Mucosa of rectum (tissue), 2 donors: Measurements from ENCODE around the gene PTPRO.

Experiments used
- H3K27ac ChIP-seq, 2 donors: one replicate each; pipeline ENCODE4 v1.7.0; 2013; ENCODE audit warnings: inconsistent platforms in 2 of 2, low read depth in 2 of 2, low read length in 2 of 2
- H3K27me3 ChIP-seq, 2 donors: one replicate each; pipeline ENCODE4 v1.7.0; 2013; ENCODE audit warnings: low read length in 2 of 2; ENCODE audit not compliant: control insufficient read depth in 2 of 2, insufficient read depth in 2 of 2
- H3K36me3 ChIP-seq, 2 donors: one replicate each; pipeline ENCODE4 v1.7.0; 2013; ENCODE audit warnings: low read length in 2 of 2; ENCODE audit not compliant: control insufficient read depth in 2 of 2, insufficient read depth in 2 of 2
- H3K4me1 ChIP-seq, 2 donors: one replicate each; pipeline ENCODE4 v1.7.0; 2013; ENCODE audit warnings: low read length in 2 of 2, mild to moderate bottlenecking in 1 of 2; ENCODE audit not compliant: control insufficient read depth in 2 of 2, insufficient read depth in 2 of 2
- H3K4me3 ChIP-seq, 2 donors: one replicate each; pipeline ENCODE4 v1.7.0; 2013; ENCODE audit warnings: low read length in 2 of 2
- H3K9ac ChIP-seq, 2 donors: one replicate each; pipeline ENCODE4 v1.7.0; 2013; ENCODE audit warnings: low read length in 2 of 2, low read depth in 1 of 2, mild to moderate bottlenecking in 1 of 2
- H3K9me3 ChIP-seq, 2 donors: one replicate each; pipeline ENCODE4 v1.7.0; 2013; ENCODE audit warnings: low read length in 2 of 2; ENCODE audit not compliant: control insufficient read depth in 2 of 2
- donor health status: healthy.
- donor health status: Normal muscosa, but diverticular disease.

The PTPRO gene

GRCh38 chr12:15629108-15629507 is 306.8 kb downstream of the PTPRO start:
- no peaks in the 10 kb centered on the region for H3K9me3 ChIP-seq
- no peak overlapping the region for H3K27ac ChIP-seq
- no peaks in the 10 kb centered on the region for H3K27me3 ChIP-seq
- no peak overlapping the region for H3K4me3 ChIP-seq
- peaks cover 6 to 29% of the 10 kb centered on the region in 2 donors for H3K36me3 ChIP-seq
- H3K9ac ChIP-seq, result no peak overlapping the region
- peaks cover 0 to 4% of the 10 kb centered on the region in 2 donors for H3K4me1 ChIP-seq

DNA sequence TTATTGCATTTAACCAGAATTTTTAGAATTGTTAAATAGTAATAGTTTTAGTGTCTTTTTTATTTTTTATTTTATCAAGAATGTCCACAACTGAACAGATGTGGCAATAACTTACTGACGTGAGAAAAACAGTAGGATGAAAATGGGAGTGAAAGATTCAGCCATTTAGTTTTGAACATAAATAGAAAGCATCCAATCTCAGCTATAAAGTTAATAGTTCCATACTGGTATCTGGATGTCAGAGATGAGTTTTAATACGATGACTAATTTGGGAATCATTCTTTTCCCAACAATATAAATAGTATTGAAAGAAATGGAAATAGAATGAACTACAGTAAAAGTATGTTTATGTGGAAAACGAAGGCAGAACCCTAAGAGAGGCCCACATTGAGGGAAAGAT is 307.5 kb downstream of the PTPRO start:
- Histone ChIP-seq H3K27ac (peak overlapping the region in 1 of 2 donors; percentile 63), H3K4me3 (no peak overlapping the region), H3K27me3 (no peaks in the 10 kb centered on the region), H3K9me3 (no peaks in the 10 kb centered on the region), H3K9ac (no peak overlapping the region), H3K36me3 (peaks cover 3 to 23% of the 10 kb centered on the region in 2 donors), H3K4me1 (peaks cover 0 to 4% of the 10 kb centered on the region in 2 donors)

GRCh38 chr12:15631007-15631715 is 308.9 kb downstream of the PTPRO start:
- Histone ChIP-seq H3K9me3 (no peaks in the 10 kb centered on the region), H3K4me1 (peaks cover 0 to 4% of the 10 kb centered on the region in 2 donors), H3K27ac (no peak overlapping the region), H3K9ac (no peak overlapping the region), H3K27me3 (no peaks in the 10 kb centered on the region), H3K4me3 (no peak overlapping the region), H3K36me3 (peaks cover 3 to 17% of the 10 kb centered on the region in 2 donors)

DNA sequence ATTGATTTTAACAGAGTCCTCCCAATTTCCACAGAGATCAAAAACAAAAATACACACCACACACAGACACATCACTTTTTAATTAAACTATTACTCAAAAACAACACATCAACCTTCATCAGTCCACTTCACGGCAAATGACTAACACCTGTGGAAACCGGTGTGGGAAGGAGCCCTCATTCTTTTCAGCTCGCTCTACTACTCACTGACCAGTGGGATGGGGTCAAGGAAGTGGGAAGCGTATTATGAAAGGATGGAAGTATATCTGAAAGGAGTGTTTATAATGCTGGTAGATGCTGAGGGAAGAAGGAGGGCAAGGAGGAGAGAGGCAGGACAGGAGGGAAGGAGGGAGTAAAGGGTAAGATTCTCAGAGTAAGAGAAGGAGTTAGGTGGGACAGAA is 310.4 kb downstream of the PTPRO start:
- no peaks in the 10 kb centered on the region for H3K9me3 ChIP-seq
- no peak overlapping the region for H3K27ac ChIP-seq
- no peaks in the 10 kb centered on the region for H3K27me3 ChIP-seq
- peaks cover 3 to 19% of the 10 kb centered on the region in 2 donors for H3K36me3 ChIP-seq
- no peak overlapping the region for H3K9ac ChIP-seq
- peaks cover 0 to 4% of the 10 kb centered on the region in 2 donors for H3K4me1 ChIP-seq
- no peak overlapping the region for H3K4me3 ChIP-seq

DNA sequence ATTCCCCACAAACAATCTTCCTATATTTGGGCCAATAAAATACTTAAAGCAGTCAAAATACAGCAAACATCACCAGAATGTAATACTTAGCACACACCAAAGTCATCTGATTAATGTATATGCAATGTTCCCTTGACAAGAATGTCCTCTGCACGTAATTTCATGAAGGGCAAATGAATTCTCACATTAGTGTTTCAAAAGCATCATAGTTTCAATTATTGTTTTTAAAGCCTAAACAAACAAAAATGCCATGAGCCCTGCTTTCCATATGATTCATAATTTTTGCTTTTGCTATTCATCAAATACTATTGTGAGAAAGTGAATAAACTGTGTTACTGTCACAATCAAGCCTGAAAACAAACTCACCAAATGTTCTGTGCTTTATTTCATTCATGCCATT is 310.9 kb downstream of the PTPRO start:
- H3K27ac ChIP-seq, result no peak overlapping the region
- H3K9me3 ChIP-seq, result no peaks in the 10 kb centered on the region
- no peak overlapping the region for H3K4me3 ChIP-seq

GRCh38 chr12:15634010-15634683 is 311.8 kb downstream of the PTPRO start:
- Histone ChIP-seq H3K27me3 (no peaks in the 10 kb centered on the region), H3K9ac (no peak overlapping the region), H3K36me3 (peaks cover 7 to 19% of the 10 kb centered on the region in 2 donors), H3K4me3 (no peak overlapping the region), H3K27ac (no peak overlapping the region), H3K9me3 (no peaks in the 10 kb centered on the region), H3K4me1 (peaks cover 0 to under 1% of the 10 kb centered on the region in 2 donors)

More for the DNA sequence above, 310.9 kb downstream of the PTPRO start:
- Histone ChIP-seq H3K27me3 (no peaks in the 10 kb centered on the region), H3K36me3 (peaks cover 3 to 19% of the 10 kb centered on the region in 2 donors), H3K9ac (no peak overlapping the region), H3K4me1 (peaks cover 0 to 4% of the 10 kb centered on the region in 2 donors)

DNA sequence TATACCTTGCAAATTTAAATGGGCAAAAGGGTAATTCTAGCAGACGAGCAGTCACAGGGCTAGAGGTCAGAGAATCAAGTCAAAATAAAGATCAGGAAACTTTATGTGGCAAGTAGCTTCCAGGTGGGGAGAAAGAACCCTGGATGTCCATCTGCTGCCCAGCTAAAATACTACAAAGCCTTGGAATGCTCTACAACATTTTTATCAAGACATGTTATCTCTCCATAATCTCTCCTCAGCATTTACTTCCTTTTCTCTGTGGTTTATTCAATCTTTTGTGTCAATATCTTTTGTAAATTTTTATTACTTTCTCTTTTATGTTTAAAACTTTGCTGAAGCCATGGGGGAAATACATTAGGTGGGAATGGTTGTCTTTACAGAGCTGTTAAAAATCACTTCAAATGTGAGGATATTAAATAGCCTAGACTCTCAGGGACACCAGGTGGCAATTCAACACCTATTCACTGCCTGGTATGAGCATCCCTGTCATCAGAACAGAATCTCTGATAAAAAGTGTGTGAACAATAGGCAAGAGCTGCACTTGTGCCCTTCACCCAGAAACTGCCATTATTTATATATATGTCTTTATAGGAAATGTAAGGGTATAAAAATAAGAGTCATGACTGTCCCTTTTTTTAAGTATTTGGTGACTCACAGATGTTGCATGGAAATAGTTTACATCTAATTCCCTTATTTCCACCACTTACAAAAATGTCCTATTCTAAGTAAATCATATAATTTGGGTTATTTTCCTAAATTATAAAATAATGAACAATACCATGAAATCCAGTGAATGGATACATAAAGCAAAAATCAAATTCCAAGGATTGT is 314.0 kb downstream of the PTPRO start:
- H3K9ac ChIP-seq, result no peak overlapping the region
- no peaks in the 10 kb centered on the region for H3K4me1 ChIP-seq
- H3K36me3 ChIP-seq, result peaks cover 23 to 28% of the 10 kb centered on the region in 2 donors
- no peaks in the 10 kb centered on the region for H3K27me3 ChIP-seq
- no peak overlapping the region for H3K4me3 ChIP-seq
- no peak overlapping the region for H3K27ac ChIP-seq
- H3K9me3 ChIP-seq, result no peaks in the 10 kb centered on the region

GRCh38 chr12:15638231-15638630 is 315.9 kb downstream of the PTPRO start:
- H3K9me3 ChIP-seq, result no peaks in the 10 kb centered on the region
- no peak overlapping the region for H3K9ac ChIP-seq
- no peaks in the 10 kb centered on the region for H3K27me3 ChIP-seq
- H3K4me1 ChIP-seq, result no peaks in the 10 kb centered on the region
- no peak overlapping the region for H3K4me3 ChIP-seq
- H3K36me3 ChIP-seq, result peaks cover 21 to 31% of the 10 kb centered on the region in 2 donors
- no peak overlapping the region for H3K27ac ChIP-seq

DNA sequence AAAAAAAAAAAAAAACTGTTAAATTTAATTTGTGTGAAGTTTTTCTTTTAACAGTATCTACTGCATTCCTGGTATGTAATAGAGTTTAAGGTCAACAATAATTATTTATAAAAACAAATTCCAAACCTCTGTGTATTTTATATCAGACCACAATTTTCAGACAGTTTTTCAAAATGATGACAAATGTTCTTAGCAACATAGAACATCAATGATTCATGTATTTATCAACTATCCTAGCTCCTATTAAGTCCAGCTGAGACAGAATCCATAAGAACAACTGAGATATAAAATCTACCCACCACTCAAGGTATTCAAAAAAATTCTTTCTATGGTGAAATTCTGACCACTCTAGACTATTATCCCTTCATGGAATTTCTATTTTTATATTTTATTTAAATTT is 322.4 kb downstream of the PTPRO start:
- no peaks in the 10 kb centered on the region for H3K9me3 ChIP-seq
- no peak overlapping the region for H3K4me3 ChIP-seq
- H3K36me3 ChIP-seq, result peaks cover 28 to 38% of the 10 kb centered on the region in 2 donors
- H3K27me3 ChIP-seq, result no peaks in the 10 kb centered on the region
- H3K27ac ChIP-seq, result no peak overlapping the region
- no peaks in the 10 kb centered on the region for H3K4me1 ChIP-seq
- no peak overlapping the region for H3K9ac ChIP-seq

DNA sequence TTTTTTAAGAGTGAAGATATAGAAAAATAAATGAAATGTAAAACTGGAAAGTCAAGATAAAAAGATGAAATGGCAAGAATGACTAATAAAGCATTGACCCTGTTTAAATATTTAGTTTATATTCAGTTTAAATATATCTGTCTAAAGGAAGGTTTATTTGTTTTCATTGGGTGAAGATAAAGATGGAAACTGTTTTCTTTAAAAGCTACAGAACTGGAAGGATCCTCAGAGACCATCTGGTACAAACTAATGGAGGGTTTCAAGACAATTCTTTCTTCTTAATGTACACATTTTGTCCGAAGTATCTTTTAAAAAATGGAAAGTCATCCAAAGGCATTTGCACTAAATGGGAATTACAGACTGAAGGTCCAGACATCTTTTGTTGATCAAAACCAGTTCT is 324.3 kb downstream of the PTPRO start:
- Histone ChIP-seq H3K36me3 (peaks cover 21 to 27% of the 10 kb centered on the region in 2 donors), H3K9me3 (no peaks in the 10 kb centered on the region), H3K27me3 (no peaks in the 10 kb centered on the region), H3K4me3 (no peak overlapping the region), H3K4me1 (no peaks in the 10 kb centered on the region), H3K27ac (no peak overlapping the region), H3K9ac (no peak overlapping the region)
